Medulla oblongata (tissue), 1 donor: Measurements from ENCODE around the gene ZFAND6.
A peak's percentile ranks its signal among the peaks of the same experiment; 100 is the strongest.
"Not testable (repeated sequence)": the region's sequence is repeated elsewhere in the genome, so short reads cannot be mapped to it uniquely, and the experiment has no call there.

ENCODE experiments used
- DNase-seq: peaks from one replicate; pipeline ENCODE4 v3.0.0-alpha.2; 2015; ENCODE audit errors: extremely low spot score

ZFAND6 gene

GRCh38 chr15:80151148-80151547 lies 91.7 kb downstream of the ZFAND6 start:
- peak; percentile 38 for DNase-seq

GRCh38 chr15:80151576-80151975 lies 92.1 kb downstream of the ZFAND6 start:
- DNase-seq: no peak

- DNase-seq: peak; percentile 93
These were observed 92.9 kb downstream of the ZFAND6 start for GRCh38 chr15:80152180-80152895.

- peak; percentile 42 for DNase-seq
These were observed 93.7 kb downstream of the ZFAND6 start, which contains the start of gene FAH for GRCh38 chr15:80152896-80153876. Gene FAH (plus strand): TSS chr15:80152999. CDS start chr15:80153055, 56 bp downstream.

GRCh38 chr15:80153900-80154299 lies 94.4 kb downstream of the ZFAND6 start:
- DNase-seq: no peak

GRCh38 chr15:80154336-80154735 lies 94.9 kb downstream of the ZFAND6 start:
- DNase-seq: peak; percentile 37

- no peak for DNase-seq
These were observed 95.5 kb downstream of the ZFAND6 start for GRCh38 chr15:80155001-80155377.

- DNase-seq: not testable (repeated sequence)
These were observed 96.1 kb downstream of the ZFAND6 start for GRCh38 chr15:80155378-80156175.

- DNase-seq: no peak
These were observed 96.8 kb downstream of the ZFAND6 start for GRCh38 chr15:80156176-80156720.

GRCh38 chr15:80157215-80157614 lies 97.7 kb downstream of the ZFAND6 start:
- no peak for DNase-seq

GRCh38 chr15:80159301-80159700 lies 99.8 kb downstream of the ZFAND6 start:
- DNase-seq: no peak

- DNase-seq: no peak
These were observed 100.5 kb downstream of the ZFAND6 start for GRCh38 chr15:80159811-80160569.

- peak; percentile 87 for DNase-seq
These were observed 101.2 kb downstream of the ZFAND6 start for GRCh38 chr15:80160570-80161156.

- no peak for DNase-seq
These were observed 102.1 kb downstream of the ZFAND6 start for GRCh38 chr15:80161468-80162016.

GRCh38 chr15:80162059-80162554 lies 102.6 kb downstream of the ZFAND6 start:
- no peak for DNase-seq

GRCh38 chr15:80163217-80163616 lies 103.7 kb downstream of the ZFAND6 start:
- DNase-seq: no peak

GRCh38 chr15:80163897-80164296 lies 104.4 kb downstream of the ZFAND6 start:
- no peak for DNase-seq

GRCh38 chr15:80167936-80168335 lies 108.5 kb downstream of the ZFAND6 start:
- no peak for DNase-seq

- DNase-seq: no peak
These were observed 108.9 kb downstream of the ZFAND6 start for GRCh38 chr15:80168421-80168820.
